CD4-positive, alpha-beta T cell treated with Interleukin-10 for 1 hour (primary cell): Measurements from ENCODE around the gene GPANK1.

ENCODE experiments used
- DNase-seq: peaks from one replicate; pipeline ENCODE4 v3.0.0-alpha.2; 2020

The GPANK1 gene

DNA sequence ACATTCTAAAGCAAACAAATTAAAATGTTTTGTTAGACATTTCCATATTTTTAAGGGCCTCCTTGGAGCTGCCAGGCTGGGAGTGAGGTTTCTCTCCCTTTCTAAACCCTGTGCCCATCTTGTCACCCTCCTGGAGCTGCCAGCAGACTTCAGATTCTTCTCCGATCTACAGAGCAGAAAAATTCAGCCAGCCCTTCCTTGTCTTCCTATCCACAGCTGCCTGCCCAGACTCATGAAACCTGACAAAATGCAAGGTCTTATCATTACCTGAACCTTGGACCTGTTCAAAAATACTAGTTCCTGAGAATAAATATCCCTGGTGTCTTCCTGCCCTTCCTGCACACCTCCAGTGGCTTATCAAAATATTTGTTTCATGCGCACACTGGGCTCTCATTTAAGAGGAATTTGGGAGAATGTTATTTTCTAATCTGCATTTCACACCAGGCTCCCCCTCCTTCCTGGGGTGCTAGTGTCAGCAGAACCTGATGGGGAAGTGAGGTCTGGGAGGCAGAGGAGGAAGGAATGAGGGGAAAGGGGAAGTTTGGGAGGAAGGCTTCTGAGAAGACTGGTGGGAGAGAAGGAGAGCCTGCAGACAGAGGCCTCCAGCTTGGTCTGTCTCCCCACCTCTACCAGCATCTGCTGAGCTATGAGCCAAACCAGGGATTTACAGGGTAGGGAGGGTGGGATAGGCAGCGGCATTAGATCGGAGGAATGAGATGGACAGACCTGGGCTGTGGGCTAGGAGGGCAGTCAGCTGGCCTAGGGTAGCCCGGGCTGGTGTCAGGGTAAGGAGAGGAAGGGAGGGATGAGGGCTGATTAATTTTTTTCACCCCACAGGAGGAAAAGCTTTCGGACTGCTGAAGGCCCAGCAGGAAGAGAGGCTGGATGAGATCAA is 49.9 kb downstream of the GPANK1 start, which contains the start of gene AIF1:
Gene AIF1 (plus strand): TSS at position 551 of the 895 bp plus-strand sequence. CDS start 96 bp downstream, at position 647.
- no peak for DNase-seq

DNA sequence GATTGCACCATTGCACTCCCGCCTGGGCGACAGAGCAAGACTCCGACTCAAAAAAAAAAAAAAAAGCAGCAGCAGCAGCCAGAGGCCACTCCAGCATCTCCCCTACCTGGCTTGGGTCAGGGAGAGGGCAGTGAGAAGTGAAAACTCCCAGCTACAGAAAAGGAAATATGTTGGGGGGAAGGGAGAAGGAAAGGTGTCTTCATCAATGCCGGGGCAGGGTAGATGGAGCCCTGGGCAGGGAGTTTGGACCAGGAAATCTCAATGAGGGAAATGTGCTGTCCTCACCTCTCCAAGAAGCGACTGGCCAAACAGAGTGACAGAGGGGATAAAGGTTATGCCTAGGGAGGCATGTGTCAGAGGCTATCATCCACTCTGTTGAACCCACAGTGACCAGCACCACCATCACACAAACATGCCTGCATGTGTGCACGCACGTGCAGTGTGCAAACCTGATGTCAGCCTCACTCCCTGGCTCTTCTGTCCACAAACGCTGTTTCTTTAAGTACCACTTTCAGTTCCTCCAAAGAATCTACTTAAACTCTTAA is 50.6 kb downstream of the GPANK1 start:
- no peak for DNase-seq
